GM21423 (cell line): ENCODE results near the gene DNAAF5.

Source experiments
- ATAC-seq: cut with Tn5 transposase; IDR thresholded peaks from one replicate; pipeline ENCODE4 v1.9.1; 2021; ENCODE audit warnings: mild to moderate bottlenecking, moderate library complexity; ENCODE audit not compliant: unreplicated experiment

DNAAF5 gene

GRCh38 chr7:763762-764161 is 37.3 kb downstream of the DNAAF5 start:
- ATAC-seq, result no peak

- ATAC-seq, result no peak
Observed at GRCh38 chr7:765383-765782, 38.9 kb downstream of the DNAAF5 start.

- no peak for ATAC-seq
Observed at GRCh38 chr7:767580-767940, 41.1 kb downstream of the DNAAF5 start.

DNA sequence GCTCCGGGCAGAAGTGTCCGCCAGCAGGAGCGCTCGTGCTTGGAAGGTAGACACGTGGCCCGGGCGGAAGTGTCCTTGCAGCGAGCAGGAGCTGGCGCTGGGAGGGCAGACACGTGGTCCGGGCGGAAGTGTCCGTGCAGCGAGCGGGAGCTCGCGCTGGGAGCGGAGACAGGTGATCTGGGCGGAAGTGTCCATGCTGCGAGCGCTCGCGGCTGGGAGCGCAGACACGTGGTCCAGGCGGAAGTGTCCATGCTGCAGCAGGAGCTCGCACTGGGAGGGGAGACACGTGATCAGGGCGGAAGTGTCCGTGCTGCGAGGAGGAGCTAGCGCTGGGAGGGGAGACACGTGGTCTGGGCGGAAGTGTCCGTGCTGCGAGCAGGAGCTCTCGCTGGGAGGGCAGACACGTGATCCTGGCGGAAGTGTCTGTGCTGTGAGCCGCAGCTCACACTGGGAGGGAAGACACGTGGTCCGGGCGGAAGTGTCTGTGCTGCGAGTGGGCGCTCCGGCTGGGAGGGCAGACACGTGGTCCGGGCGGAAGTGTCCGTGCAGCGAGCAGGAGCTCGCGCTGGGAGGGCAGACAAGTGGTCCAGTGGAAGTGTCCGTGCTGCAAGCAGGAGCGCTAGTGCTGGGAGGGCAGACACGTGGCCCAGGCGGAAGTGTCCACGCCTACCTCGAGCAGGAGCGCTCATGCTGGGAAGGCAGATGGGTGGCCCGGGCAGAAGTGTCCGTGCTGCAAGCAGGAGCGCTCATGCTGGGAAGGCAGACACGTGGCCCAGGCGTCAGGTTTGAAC is 41.6 kb downstream of the DNAAF5 start:
- no peak for ATAC-seq

DNA sequence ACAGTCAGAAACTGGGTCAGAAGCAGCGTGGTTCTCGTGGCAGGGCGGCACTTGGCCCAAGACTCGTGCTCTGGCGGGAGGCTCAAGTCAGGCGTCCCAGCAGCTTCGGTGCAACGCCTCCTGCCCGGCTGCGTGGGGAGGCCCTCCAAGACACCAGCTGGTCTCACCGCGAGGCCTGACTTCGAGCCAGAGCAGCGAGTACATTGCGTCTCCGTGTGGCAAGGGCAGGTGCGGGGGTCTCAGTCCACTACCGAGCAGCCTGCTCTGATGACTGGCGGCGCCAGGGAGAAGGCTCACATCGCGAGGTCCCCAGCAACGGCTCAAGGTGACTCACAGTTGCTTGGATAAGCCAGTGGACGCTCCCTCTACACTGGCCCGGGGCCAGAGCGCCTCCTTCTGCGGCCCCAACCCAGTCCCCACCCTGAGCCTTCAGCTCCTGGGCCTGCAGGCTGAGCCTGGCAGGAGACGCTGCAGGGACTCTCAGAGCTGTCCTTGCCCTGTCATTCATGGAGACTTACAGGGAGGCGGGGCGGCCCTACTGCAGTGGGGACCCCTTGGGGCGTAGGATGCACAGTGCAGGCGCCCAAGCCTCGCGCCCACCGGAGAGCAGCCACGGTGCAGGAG is 42.5 kb downstream of the DNAAF5 start:
- no peak for ATAC-seq

DNA sequence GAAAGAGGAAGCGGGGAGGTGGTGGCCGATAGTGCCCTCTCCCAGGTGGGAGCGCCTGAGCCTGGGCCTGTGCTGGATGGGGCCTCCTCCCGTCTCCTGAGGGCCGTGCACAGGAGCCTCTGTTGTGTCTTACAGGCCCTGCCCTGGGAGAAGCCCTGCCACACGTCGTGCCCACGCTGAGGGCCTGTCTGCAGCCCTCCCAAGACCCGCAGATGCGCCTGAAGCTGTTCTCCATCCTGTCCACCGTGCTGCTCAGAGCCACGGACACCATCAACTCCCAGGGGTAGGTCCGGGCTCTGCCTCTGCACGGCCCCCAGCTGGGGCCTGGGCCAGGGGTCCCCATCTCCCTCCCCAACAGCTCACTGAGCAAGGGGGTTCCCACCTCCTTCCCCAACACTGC is 43.8 kb downstream of the DNAAF5 start:
- ATAC-seq, result no peak

- no peak for ATAC-seq
Observed at GRCh38 chr7:770741-771166, 44.3 kb downstream of the DNAAF5 start.

DNA sequence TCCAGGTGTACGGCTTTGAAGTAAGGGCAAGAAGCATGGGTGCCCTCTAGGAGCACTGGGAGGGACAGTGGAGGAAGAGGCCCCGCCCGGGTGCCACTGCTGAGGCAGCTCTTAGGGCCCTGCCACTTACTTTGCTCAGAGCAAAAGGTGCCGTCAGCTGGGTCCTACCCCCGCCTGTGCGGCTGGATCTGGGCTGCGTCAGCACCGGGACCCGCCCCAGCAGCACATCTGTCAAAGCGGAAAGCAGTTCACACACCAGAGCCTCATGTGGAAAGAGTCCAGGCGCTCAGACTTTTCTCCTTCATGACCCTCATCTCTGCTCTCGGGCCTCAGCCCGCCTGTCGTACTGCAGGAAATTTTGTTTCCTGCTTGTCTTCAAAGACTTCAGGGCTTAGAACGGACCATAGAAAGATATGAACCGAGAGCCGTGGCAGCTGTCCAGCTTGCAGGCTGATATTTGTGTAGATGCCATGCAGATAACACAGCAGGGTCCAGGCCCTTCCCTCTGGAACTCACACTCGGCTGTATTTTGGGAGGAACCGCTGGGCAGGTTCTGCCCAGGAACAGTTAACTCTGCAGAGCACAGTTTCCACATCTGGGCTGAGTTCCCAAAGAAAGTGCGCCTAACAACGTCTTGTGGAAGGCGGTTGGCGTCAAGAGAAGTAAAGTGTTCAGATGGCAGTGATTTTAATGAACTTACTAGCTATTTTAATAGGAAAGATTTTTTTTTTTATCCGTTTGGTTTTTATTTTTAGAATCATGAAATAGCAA is 44.9 kb downstream of the DNAAF5 start:
- ATAC-seq, result no peak

GRCh38 chr7:772005-772294 is 45.5 kb downstream of the DNAAF5 start:
- ATAC-seq, result no peak

DNA sequence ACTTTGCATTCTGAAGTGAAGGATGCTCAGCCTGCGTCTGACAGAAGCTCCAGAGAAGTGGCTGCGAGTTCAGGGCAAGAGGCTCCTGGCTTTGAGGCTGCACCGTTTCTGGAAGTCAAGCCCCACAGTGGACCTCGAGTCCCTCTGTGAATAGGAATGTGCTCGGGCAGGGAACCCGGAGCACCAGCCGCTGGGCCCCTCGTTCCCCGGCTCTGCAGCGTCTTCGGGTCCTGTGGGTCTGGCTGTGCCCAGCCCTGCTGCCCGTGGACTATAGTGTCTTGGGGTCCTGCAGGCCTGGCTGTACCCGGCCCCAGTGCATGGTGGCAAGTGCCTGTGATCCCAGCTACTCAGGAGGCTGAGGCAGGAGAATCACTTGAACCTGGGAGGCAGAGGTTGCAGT is 45.9 kb downstream of the DNAAF5 start:
- ATAC-seq, result no peak

- ATAC-seq, result no peak
Observed at GRCh38 chr7:772861-773621, 46.5 kb downstream of the DNAAF5 start.

- no peak for ATAC-seq
Observed at GRCh38 chr7:773622-773915, 47.1 kb downstream of the DNAAF5 start.

- ATAC-seq, result no peak
Observed at GRCh38 chr7:774161-775109, 47.9 kb downstream of the DNAAF5 start.

DNA sequence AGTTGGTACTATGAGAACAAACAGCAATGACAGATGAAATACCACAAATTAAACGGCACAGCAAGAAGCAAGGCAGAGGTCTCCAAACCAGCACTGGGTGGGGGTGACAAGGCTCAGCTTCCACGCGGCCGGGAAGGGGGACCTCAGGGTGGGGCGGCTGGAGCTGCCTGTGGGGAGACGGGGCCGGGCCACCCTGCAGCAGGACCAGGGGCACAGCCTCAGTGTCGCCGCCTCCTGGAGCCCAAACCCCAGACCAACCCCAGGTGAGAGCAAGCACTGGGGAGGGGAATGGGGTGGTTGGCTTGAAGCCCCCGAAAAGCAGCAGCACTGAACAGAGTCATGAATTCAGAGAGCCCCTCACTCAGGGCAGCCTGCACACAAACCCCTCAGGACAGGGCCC is 49.9 kb downstream of the DNAAF5 start:
- ATAC-seq, result no peak

DNA sequence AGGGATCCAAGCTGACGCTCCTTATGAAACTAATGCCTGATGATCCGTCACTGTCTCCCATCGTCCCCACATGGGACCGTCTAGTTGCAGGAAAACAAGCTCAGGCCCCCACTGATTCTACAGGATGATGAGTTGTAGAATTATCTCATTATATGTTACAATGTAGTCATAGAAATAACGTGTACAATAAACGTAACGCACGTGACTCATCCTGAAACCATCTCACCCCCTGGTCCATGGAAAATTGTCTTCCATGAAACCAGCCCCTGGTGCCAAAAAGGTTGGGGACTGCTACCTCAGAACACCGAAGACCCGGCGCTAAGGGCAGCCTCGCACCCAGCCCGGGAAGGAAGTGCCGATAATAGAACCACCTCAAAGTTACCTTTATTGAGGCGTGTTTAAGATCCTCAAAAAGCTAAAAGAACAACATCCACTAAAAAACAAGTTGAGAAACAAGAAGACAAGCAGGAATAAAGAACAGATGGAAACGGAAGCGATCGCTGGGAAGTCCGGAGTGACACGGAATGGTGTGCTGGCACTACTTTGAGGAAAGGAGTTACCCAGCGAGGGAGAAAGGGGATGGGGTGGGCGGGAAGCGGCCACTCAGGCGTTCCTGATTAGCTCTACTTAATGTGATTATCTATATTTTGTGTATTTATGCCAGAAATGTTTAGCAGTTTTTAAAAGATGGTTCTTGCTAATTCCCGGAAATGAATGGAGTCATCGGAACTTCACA is 50.7 kb downstream of the DNAAF5 start:
- no peak for ATAC-seq

- no peak for ATAC-seq
Observed at GRCh38 chr7:777728-778078, 51.2 kb downstream of the DNAAF5 start.

DNA sequence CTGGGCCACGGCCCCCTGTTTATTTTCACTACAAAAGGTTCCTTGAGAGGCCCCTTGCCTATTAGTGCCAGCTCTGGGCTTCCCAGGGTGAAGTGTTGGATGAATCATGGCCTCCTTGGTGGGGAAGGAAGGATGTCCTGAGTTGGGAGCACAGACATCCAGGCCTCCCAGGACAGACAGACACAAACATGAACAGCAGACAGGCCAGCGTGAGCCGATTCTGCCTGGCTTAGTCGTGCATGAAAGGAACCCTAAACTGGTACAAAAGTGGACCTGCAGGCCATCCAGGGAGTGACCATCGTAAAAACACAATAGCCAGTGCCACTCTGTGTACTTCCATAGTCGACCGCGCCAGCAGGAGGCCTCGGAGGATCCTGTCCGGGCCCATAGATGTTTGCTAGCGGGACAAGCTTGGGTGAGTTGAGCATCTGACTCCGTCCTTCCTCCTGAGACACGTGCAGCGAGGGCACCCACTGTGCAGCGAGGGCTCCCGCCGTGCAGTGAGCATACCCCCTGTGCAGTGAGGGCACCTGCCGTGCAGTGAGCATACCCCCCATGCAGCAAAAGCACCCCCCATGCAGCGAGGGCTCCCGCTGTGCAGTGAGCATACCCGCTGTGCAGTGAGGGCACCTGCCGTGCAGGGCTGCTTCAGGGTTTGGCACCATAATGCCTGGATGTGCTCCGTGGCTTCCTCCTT is 51.9 kb downstream of the DNAAF5 start:
- ATAC-seq, result no peak

DNA sequence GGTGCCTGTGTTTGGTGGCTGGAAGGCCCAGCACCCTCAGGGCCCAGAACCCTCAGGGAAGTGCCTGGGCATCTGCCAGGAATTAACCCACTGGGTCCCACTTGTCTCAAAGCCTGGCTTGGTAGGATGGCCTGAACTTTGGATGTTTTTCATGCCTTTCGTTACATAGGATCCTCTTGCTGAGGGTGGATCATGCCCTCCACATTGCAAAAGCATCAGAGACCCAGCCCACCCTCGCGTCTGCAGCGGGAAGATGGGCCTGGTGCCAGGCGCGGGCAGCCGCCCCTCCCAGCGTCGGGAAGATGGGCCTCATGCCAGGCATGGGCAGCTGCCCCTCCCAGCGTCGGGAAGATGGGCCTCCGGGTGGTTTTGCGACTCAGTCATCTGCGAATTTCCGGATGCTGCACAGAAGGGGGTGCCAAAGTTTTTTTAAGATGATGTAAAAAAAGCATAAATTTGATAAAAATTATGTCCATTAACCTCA is 52.5 kb downstream of the DNAAF5 start:
- no peak for ATAC-seq

DNA sequence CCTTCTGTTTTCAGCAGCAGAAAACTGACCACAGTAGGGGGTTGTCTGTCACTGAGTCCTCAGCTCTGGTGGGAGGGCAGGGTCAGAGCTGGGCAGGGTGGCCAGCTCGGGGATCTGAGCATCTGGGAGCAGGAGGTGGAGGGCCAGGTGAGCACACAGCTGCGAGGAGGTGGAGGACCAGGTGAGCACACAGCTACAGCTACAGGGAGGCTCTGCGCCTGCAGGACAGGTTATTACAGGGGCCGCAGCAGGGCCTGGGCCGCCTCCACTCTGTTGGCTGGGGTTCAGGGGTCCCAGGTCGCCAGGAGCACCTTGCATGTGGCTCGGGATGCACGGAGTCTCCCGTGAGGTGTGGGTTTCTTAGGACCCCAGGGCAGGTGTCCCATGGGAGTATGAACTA is 53.0 kb downstream of the DNAAF5 start:
- ATAC-seq, result no peak
